ENCODE data around the gene SCYGR7. TPM values are rescaled to one million over a fixed set of nuclear protein-coding genes. Genes with fewer than 3 reads are reported as not detected.

The SCYGR7 gene
- total and polyA plus RNA-seq, 2 of the 13 experiments (the other 11 are each of a cell fraction or from before 2014, with no cell fraction given) = not detected

DNA sequence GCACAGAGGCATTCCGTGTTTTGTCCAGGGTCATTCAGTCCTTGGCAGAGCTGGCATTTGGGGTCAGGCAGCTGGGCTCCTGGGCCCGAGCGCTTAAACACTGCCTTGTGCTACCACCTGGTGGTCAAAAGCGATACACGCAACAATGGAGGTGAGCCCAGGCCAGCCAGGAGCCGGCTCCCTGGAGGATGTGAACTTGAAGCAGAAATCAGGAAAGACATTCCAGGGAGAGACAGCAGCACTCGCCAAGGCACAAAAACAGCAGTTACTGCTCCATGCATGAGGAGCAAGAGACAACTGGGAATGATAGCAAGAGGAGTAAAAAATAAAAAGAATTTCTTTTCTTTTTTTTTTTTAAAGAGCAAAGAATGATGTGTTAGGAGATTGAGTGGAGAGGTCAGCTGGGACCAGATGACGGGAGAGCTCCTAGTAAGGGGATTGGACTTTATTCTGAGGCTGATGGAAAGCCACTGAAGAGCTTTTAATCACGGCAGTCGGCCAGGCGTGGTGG lies 38.3 kb downstream of the SCYGR7 start (continued):
- TF ChIP-seq, protein P1, sequence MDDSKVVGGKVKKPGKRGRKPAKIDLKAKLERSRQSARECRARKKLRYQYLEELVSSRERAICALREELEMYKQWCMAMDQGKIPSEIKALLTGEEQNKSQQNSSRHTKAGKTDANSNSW (CRISPR knock-in tag; IDR thresholded peaks at IDR 0.05; ENCODE audit: borderline replicate concordance) = no peak
- TF ChIP-seq, protein P2, sequence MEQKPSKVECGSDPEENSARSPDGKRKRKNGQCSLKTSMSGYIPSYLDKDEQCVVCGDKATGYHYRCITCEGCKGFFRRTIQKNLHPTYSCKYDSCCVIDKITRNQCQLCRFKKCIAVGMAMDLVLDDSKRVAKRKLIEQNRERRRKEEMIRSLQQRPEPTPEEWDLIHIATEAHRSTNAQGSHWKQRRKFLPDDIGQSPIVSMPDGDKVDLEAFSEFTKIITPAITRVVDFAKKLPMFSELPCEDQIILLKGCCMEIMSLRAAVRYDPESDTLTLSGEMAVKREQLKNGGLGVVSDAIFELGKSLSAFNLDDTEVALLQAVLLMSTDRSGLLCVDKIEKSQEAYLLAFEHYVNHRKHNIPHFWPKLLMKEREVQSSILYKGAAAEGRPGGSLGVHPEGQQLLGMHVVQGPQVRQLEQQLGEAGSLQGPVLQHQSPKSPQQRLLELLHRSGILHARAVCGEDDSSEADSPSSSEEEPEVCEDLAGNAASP (CRISPR knock-in tag; IDR thresholded peaks at IDR 0.05; ENCODE audit: borderline replicate concordance) = peak; percentile 95
- TF ChIP-seq ZBTB8A (CRISPR knock-in tag; IDR thresholded peaks at IDR 0.05; ENCODE audit: borderline replicate concordance, low read depth) (no peak), CENPT (CRISPR knock-in tag; IDR thresholded peaks at IDR 0.05; ENCODE audit: low read depth) (no peak), ZNF629 (CRISPR knock-in tag; conservative IDR thresholded peaks at IDR 0.05) (0 out of 2 replicates have a peak, but pooled peaks have one; percentile 19), EZH2 (conservative IDR thresholded peaks at IDR 0.05; ENCODE audit: low read depth, low read length) (no peak), SAP130 (CRISPR knock-in tag; IDR thresholded peaks at IDR 0.05; ENCODE audit: low read depth) (peak; percentile 58), SETDB1 (CRISPR knock-in tag; IDR thresholded peaks at IDR 0.05; ENCODE audit: borderline replicate concordance) (no peak), ATRX (CRISPR knock-in tag; IDR thresholded peaks at IDR 0.05; ENCODE audit: borderline replicate concordance) (no peak), ZFYVE20 (CRISPR knock-in tag; IDR thresholded peaks at IDR 0.05; ENCODE audit: borderline replicate concordance, low read depth) (no peak), ZNF891 (CRISPR knock-in tag; IDR thresholded peaks at IDR 0.05) (no peak), FOXP1 (IDR thresholded peaks at IDR 0.05) (no peak), FOXP1 (CRISPR knock-in tag; IDR thresholded peaks at IDR 0.05) (no peak), MTF2 (CRISPR knock-in tag; IDR thresholded peaks at IDR 0.05; ENCODE audit: borderline replicate concordance) (no peak)
- TF ChIP-seq, protein P3, sequence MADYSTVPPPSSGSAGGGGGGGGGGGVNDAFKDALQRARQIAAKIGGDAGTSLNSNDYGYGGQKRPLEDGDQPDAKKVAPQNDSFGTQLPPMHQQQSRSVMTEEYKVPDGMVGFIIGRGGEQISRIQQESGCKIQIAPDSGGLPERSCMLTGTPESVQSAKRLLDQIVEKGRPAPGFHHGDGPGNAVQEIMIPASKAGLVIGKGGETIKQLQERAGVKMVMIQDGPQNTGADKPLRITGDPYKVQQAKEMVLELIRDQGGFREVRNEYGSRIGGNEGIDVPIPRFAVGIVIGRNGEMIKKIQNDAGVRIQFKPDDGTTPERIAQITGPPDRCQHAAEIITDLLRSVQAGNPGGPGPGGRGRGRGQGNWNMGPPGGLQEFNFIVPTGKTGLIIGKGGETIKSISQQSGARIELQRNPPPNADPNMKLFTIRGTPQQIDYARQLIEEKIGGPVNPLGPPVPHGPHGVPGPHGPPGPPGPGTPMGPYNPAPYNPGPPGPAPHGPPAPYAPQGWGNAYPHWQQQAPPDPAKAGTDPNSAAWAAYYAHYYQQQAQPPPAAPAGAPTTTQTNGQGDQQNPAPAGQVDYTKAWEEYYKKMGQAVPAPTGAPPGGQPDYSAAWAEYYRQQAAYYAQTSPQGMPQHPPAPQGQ (CRISPR knock-in tag; IDR thresholded peaks at IDR 0.05; ENCODE audit: borderline replicate concordance) = no peak
- TF ChIP-seq, protein P4, sequence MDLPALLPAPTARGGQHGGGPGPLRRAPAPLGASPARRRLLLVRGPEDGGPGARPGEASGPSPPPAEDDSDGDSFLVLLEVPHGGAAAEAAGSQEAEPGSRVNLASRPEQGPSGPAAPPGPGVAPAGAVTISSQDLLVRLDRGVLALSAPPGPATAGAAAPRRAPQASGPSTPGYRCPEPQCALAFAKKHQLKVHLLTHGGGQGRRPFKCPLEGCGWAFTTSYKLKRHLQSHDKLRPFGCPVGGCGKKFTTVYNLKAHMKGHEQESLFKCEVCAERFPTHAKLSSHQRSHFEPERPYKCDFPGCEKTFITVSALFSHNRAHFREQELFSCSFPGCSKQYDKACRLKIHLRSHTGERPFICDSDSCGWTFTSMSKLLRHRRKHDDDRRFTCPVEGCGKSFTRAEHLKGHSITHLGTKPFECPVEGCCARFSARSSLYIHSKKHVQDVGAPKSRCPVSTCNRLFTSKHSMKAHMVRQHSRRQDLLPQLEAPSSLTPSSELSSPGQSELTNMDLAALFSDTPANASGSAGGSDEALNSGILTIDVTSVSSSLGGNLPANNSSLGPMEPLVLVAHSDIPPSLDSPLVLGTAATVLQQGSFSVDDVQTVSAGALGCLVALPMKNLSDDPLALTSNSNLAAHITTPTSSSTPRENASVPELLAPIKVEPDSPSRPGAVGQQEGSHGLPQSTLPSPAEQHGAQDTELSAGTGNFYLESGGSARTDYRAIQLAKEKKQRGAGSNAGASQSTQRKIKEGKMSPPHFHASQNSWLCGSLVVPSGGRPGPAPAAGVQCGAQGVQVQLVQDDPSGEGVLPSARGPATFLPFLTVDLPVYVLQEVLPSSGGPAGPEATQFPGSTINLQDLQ (CRISPR knock-in tag; IDR thresholded peaks at IDR 0.05) = no peak
- TF ChIP-seq, protein P5, sequence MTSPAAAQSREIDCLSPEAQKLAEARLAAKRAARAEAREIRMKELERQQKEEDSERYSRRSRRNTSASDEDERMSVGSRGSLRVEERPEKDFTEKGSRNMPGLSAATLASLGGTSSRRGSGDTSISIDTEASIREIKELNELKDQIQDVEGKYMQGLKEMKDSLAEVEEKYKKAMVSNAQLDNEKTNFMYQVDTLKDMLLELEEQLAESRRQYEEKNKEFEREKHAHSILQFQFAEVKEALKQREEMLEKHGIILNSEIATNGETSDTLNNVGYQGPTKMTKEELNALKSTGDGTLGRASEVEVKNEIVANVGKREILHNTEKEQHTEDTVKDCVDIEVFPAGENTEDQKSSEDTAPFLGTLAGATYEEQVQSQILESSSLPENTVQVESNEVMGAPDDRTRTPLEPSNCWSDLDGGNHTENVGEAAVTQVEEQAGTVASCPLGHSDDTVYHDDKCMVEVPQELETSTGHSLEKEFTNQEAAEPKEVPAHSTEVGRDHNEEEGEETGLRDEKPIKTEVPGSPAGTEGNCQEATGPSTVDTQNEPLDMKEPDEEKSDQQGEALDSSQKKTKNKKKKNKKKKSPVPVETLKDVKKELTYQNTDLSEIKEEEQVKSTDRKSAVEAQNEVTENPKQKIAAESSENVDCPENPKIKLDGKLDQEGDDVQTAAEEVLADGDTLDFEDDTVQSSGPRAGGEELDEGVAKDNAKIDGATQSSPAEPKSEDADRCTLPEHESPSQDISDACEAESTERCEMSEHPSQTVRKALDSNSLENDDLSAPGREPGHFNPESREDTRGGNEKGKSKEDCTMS (CRISPR knock-in tag; conservative IDR thresholded peaks at IDR 0.05) = 0 out of 2 replicates have a peak, but pooled peaks have one; percentile 68
- TF ChIP-seq, protein P6, sequence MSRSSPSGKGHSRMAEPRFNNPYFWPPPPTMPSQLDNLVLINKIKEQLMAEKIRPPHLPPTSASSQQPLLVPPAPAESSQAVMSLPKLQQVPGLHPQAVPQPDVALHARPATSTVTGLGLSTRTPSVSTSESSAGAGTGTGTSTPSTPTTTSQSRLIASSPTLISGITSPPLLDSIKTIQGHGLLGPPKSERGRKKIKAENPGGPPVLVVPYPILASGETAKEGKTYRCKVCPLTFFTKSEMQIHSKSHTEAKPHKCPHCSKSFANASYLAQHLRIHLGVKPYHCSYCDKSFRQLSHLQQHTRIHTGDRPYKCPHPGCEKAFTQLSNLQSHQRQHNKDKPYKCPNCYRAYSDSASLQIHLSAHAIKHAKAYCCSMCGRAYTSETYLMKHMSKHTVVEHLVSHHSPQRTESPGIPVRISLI (CRISPR knock-in tag; IDR thresholded peaks at IDR 0.05; ENCODE audit: borderline replicate concordance) = peak; percentile 50; the same call in 1 of the 2 replicates
